Panc1 (cell line): ENCODE data around the gene GSX2.

Experiments used
- CTCF ChIP-seq: fragments of 450-650 bp; IDR thresholded peaks from 2 replicates; pipeline ENCODE4 v1.5.1; 2017; ENCODE audit warnings: mild to moderate bottlenecking
- POLR2AphosphoS5 ChIP-seq: IDR thresholded peaks from 2 replicates; pipeline ENCODE4 v1.6.1; 2012; ENCODE audit warnings: mild to moderate bottlenecking, low read depth, low read length, moderate library complexity
- SIN3A ChIP-seq: IDR thresholded peaks from 2 replicates; pipeline ENCODE4 v1.6.1; 2012; ENCODE audit warnings: low read depth, mild to moderate bottlenecking, low read length, moderate library complexity, borderline replicate concordance; ENCODE audit not compliant: insufficient read depth
- TCF7L2 ChIP-seq: IDR thresholded peaks from 2 replicates; pipeline ENCODE4 v1.6.1; 2011; ENCODE audit warnings: mild to moderate bottlenecking, low read depth, low read length, inconsistent platforms

- no peak for TF ChIP-seq POLR2AphosphoS5
- TF ChIP-seq CTCF: no peak
- no peak for TF ChIP-seq TCF7L2
- TF ChIP-seq SIN3A: no peak
Observed at GRCh38 chr4:54100595-54101189, 729 bp downstream of the GSX2 start.
